ENCODE measurements around the gene THOC5. TPM values are rescaled to one million over a fixed set of nuclear protein-coding genes. Genes with fewer than 3 reads are reported as not detected.

Gene THOC5
- total and polyA plus RNA-seq, 8 donors = 11.8 to 21.7 (median 17.3) TPM

DNA sequence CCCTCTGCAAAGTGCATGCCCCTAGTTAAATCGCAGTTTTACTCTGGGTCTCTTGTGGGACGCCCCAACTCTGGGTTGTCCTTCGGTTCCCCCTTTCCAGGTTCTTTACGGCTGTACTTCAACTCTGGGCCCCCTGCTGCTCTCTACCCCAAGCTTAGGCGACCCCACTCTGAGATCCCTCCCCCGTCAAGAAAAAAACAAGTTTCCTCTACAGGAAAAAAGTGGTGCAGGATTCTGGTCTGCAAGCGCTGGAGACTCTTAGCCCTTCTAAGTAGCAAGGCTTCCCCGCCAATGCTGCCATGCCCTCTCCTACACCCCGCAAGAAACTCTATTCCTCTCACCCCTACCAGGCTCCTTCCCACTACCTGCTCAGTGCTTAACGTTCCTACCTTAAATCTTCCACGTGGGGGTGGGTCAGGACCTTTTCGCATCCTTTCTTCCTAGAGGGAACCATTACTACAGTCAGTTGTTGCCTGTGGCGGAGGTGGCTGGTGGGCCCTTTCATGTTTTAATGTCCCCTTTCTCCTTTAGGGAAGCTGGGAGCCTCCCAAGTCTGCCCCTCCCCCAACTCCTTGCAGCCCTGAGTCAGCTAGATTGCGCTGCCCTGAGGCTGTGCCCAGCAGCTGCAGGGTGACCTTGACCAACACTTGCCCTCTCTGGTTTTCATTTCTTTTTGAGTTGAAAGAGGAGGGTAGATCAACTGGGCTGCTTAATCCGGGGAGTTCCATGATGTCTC is 72.1 kb downstream of the THOC5 start:
- H3K4me3 ChIP-seq = peak overlapping the region in 1 of 4 donors; percentile 29
- H3K27me3 ChIP-seq = peaks cover 0 to 15% (median 5%) of the 10 kb centered on the region in 4 donors
- H3K27ac ChIP-seq = no peak overlapping the region
- H3K9me3 ChIP-seq = no peaks in the 10 kb centered on the region
- peaks cover 0 to 14% (median 3%) of the 10 kb centered on the region in 3 donors for H3K4me1 ChIP-seq
- intact Hi-C loops (cut with DNase I) = no loop called here
- DNase-seq = peak in 3 of 6 donors; percentile 33 to 47 (median 36)
- ATAC-seq = peak in 3 of 4 donors; percentile 49 to 74 (median 58)
- TF ChIP-seq, protein P1, sequence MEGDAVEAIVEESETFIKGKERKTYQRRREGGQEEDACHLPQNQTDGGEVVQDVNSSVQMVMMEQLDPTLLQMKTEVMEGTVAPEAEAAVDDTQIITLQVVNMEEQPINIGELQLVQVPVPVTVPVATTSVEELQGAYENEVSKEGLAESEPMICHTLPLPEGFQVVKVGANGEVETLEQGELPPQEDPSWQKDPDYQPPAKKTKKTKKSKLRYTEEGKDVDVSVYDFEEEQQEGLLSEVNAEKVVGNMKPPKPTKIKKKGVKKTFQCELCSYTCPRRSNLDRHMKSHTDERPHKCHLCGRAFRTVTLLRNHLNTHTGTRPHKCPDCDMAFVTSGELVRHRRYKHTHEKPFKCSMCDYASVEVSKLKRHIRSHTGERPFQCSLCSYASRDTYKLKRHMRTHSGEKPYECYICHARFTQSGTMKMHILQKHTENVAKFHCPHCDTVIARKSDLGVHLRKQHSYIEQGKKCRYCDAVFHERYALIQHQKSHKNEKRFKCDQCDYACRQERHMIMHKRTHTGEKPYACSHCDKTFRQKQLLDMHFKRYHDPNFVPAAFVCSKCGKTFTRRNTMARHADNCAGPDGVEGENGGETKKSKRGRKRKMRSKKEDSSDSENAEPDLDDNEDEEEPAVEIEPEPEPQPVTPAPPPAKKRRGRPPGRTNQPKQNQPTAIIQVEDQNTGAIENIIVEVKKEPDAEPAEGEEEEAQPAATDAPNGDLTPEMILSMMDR (IDR thresholded peaks at IDR 0.05) = no peak
- no peak for FAIRE-seq
- no peaks in the 10 kb centered on the region for H3K36me3 ChIP-seq
- 26 to 31% methylated on average over 15 of the region's 15 CpGs for WGBS, 2 donors

DNA sequence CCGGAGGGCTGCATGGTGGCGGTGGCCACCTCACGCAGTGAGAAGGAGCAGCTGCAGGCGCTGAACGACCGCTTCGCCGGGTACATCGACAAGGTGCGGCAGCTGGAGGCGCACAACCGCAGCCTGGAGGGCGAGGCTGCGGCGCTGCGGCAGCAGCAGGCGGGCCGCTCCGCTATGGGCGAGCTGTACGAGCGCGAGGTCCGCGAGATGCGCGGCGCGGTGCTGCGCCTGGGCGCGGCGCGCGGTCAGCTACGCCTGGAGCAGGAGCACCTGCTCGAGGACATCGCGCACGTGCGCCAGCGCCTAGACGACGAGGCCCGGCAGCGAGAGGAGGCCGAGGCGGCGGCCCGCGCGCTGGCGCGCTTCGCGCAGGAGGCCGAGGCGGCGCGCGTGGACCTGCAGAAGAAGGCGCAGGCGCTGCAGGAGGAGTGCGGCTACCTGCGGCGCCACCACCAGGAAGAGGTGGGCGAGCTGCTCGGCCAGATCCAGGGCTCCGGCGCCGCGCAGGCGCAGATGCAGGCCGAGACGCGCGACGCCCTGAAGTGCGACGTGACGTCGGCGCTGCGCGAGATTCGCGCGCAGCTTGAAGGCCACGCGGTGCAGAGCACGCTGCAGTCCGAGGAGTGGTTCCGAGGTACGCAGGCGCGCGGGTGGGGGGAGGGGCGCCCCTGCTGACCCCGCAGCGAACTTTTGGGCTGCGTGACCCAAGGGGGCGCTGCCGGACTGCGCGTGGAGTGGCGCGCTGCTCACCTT is 72.9 kb downstream of the THOC5 start:
- 13 to 14% methylated on average over 87 to 107 of the region's 107 CpGs for WGBS, 2 donors
- peak overlapping the region in 1 of 4 donors; percentile 29 for H3K4me3 ChIP-seq

DNA sequence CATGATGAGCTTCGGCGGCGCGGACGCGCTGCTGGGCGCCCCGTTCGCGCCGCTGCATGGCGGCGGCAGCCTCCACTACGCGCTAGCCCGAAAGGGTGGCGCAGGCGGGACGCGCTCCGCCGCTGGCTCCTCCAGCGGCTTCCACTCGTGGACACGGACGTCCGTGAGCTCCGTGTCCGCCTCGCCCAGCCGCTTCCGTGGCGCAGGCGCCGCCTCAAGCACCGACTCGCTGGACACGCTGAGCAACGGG is 73.4 kb downstream of the THOC5 start:
- peak in 1 of 6 donors; percentile 61 for DNase-seq
- Histone ChIP-seq H3K4me3 (peak overlapping the region in 1 of 4 donors; percentile 29), H3K27ac (no peak overlapping the region), H3K9me3 (no peaks in the 10 kb centered on the region), H3K27me3 (peaks cover 0 to 15% (median 5%) of the 10 kb centered on the region in 4 donors), H3K4me1 (peaks cover 0 to 14% (median 3%) of the 10 kb centered on the region in 3 donors), H3K36me3 (no peaks in the 10 kb centered on the region)
- FAIRE-seq = no peak
- intact Hi-C loops (cut with DNase I) = no loop called here
- TF ChIP-seq, protein P1 (IDR thresholded peaks at IDR 0.05) = no peak
- ATAC-seq = no peak
- WGBS, 2 donors = 4 to 6% methylated on average over 17 to 39 of the region's 39 CpGs

More for the DNA sequence above, 72.9 kb downstream of the THOC5 start:
- H3K9me3 ChIP-seq = no peaks in the 10 kb centered on the region
- H3K27me3 ChIP-seq = peaks cover 0 to 15% (median 5%) of the 10 kb centered on the region in 4 donors
- H3K27ac ChIP-seq = no peak overlapping the region
- intact Hi-C loops (cut with DNase I) = no loop called here
- ATAC-seq (peak in 3 of 4 donors; percentile 25 to 63 (median 36)), DNase-seq (no peak), FAIRE-seq (no peak)
- no peaks in the 10 kb centered on the region for H3K36me3 ChIP-seq
- TF ChIP-seq, protein P1 (IDR thresholded peaks at IDR 0.05) = no peak
- H3K4me1 ChIP-seq = peaks cover 0 to 14% (median 3%) of the 10 kb centered on the region in 3 donors

DNA sequence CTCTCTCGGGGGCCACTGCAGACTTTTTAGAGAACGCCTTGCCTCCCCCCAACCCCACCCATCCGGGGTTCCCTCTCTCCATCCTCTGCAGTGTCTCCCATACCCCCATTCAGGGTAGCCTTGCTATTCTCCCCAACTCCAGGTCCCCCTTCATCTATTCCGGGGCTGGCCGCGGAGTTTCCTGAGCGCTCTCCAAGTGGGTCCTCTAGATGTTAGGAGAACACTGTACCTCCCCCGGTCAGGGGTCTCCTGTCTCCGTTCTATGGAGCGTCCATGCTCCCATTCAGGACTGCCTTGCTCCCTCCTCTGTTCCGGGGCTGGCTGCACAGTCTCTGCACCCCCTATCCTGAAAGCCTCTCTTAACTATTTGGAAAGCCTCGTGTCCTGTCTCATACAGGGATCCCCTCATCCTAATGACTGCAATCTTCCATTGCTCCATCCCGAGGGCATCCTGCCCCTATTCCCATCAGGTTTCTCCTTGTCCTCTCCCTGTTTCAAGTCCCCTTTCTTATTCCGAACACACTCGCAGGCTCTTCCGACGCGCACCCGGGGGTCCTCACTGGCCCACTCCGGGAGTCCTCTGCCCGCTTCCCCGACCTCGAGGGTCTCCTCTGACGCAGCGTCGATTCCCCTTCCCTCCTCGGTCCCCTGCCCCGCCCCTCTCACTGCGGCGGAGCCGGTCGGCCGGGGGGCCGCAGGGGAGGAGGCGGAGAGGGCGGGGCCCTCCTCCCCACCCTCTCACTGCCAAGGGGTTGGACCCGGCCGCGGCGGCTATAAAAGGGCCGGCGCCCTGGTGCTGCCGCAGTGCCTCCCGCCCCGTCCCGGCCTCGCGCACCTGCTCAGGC is 73.9 kb downstream of the THOC5 start, which contains the start of gene NEFH:
TSS of gene NEFH (plus strand) at position 802 of the 845 bp plus-strand sequence. CDS start 45 bp downstream, outside the sequence.
- intact Hi-C loops (cut with DNase I) = no loop called here
- H3K27me3 ChIP-seq = peaks cover 0 to 15% (median 5%) of the 10 kb centered on the region in 4 donors
- peaks cover 0 to 14% (median 3%) of the 10 kb centered on the region in 3 donors for H3K4me1 ChIP-seq
- FAIRE-seq (no peak), DNase-seq (peak in 1 of 6 donors; percentile 49), ATAC-seq (peak in 2 of 4 donors; percentile 4 to 38)
- peak within 1 kb of the TSS in 1 of 4 donors; percentile 29 for H3K4me3 ChIP-seq
- TF ChIP-seq, protein P1 (IDR thresholded peaks at IDR 0.05) = no peak
- H3K9me3 ChIP-seq = no peaks in the 10 kb centered on the region
- no peak within 1 kb of the TSS for H3K27ac ChIP-seq
- WGBS, 2 donors = 7 to 9% methylated on average over 33 to 48 of the region's 48 CpGs
- H3K36me3 ChIP-seq = no peaks in the 10 kb centered on the region
